Measurements from ENCODE around the gene CADPS.

DNA sequence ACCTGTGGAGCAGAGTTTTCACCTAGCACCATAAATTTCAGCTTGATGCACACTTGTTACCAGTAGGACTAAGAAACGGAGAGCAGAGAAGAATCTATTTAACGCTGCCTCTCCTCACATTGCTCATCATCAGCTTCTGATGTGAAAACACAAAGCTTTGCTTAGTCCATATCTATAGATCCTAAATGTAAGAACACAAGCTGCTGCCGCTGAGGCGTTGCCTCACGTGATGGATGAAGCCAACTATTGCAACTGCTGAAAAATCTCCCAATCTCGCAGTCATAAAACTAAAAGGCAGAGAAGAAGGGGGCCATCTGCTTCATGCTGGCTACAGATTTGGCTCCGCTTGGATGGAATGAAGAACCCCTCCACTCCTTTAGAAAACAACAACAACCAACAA, 42.7 kb downstream of the CADPS start:
- no peak for TF ChIP-seq EZH2 (IDR thresholded peaks at IDR 0.05; ENCODE audit: low read length)
- TF ChIP-seq, protein P1, sequence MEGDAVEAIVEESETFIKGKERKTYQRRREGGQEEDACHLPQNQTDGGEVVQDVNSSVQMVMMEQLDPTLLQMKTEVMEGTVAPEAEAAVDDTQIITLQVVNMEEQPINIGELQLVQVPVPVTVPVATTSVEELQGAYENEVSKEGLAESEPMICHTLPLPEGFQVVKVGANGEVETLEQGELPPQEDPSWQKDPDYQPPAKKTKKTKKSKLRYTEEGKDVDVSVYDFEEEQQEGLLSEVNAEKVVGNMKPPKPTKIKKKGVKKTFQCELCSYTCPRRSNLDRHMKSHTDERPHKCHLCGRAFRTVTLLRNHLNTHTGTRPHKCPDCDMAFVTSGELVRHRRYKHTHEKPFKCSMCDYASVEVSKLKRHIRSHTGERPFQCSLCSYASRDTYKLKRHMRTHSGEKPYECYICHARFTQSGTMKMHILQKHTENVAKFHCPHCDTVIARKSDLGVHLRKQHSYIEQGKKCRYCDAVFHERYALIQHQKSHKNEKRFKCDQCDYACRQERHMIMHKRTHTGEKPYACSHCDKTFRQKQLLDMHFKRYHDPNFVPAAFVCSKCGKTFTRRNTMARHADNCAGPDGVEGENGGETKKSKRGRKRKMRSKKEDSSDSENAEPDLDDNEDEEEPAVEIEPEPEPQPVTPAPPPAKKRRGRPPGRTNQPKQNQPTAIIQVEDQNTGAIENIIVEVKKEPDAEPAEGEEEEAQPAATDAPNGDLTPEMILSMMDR (optimal IDR thresholded peaks at IDR 0.05 in 1 of 3, IDR thresholded peaks at IDR 0.05 in 1 of 3, conservative IDR thresholded peaks at IDR 0.05 in 1 of 3; ENCODE audit: extremely low read depth in 1 of 3, insufficient read depth in 2 of 3, low read length in 3 of 3): no peak
